GM19397 (cell line): ENCODE measurements around the gene ZBTB44.
"Not testable (repeated sequence)": the region's sequence is repeated elsewhere in the genome, so short reads cannot be mapped to it uniquely, and the experiment has no call there.

Source experiments
- ATAC-seq: cut with Tn5 transposase; IDR thresholded peaks from one replicate; pipeline ENCODE4 v1.9.1; 2021; ENCODE audit warnings: mild to moderate bottlenecking, moderate library complexity; ENCODE audit not compliant: unreplicated experiment

Gene ZBTB44

DNA sequence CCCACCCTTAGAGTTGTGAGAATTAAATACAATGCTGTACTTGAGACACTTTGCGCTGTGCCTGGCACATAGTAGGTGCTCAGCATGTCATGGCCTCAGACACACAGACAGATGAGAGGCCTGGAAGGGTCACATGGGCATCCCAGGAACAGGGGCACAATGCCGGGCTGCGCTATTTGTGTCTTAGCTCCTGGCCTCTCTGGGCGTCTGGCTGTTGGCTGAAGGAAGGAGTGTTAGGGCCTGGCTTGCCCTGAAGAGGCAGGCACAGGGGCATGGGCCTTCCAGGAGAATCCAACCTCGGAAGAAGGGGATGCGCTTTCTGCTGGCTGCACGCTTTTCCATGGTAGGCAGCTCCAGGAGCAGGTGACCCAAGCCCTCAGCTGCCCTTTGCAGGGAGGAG is 113.7 kb downstream of the ZBTB44 start:
- ATAC-seq, result no peak

GRCh38 chr11:130199792-130200191 is 114.9 kb downstream of the ZBTB44 start:
- ATAC-seq, result no peak

GRCh38 chr11:130198964-130199363 is 115.8 kb downstream of the ZBTB44 start:
- no peak for ATAC-seq

DNA sequence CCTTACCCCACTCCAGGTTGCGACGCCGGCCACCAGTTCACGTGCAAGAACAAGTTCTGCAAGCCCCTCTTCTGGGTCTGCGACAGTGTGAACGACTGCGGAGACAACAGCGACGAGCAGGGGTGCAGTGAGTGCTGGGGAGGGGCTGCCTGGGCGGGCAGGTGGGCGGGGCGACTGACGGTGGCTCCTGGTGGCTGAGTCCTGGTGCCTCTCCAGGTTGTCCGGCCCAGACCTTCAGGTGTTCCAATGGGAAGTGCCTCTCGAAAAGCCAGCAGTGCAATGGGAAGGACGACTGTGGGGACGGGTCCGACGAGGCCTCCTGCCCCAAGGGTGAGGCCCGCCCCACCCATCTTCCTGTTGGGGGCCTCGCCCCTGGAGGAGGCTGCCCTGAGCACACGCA is 116.4 kb downstream of the ZBTB44 start:
- ATAC-seq, result no peak

DNA sequence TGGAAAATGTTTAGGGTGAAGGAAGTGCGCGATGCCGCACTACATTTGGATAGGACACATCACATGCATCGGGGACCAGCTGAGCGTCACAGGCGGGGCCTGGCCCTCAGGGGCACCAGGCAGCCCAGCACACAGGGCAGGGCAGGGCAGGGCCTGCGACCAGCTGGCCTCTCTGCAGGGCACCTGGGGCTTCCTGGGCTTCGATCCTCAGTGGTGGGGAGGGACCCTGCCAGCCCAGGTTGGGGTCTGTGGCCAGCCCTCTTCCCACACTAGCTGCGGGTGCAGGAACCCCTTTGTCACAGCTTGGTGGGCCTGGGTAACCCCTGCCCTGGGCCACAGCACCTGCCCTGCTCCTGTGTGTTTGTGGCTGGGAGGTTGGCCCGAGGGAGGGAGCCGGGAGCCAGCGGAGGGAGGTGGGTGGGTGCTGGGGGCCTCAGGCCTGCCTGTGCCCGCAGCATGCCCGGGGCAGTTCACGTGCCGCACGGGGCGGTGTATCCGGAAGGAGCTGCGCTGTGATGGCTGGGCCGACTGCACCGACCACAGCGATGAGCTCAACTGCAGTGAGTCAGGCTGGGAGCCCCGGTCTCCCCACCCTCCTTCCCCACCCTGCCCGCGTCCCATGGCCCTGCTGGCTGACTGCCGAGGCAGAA is 117.2 kb downstream of the ZBTB44 start:
- ATAC-seq, result no peak

GRCh38 chr11:130194241-130195023 is 120.3 kb downstream of the ZBTB44 start:
- ATAC-seq, result no peak

DNA sequence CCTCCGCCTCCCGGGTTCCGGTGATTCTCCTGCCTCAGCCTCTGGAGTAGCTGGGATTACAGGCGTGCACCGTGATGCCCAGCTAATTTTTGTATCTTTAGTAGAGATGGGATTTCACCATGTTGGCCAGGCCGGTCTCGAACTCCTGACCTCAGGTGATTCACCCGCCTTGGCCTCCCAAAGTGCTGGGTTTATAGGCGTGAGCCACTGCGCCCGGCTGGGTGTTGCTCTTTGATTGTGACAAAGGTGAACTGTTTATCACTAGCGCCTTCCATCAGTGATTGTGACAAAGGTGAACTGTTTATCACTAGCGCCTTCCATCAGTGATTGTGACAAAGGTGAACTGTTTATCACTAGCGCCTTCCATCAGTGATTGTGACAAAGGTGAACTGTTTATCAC is 121.2 kb downstream of the ZBTB44 start:
- not testable (repeated sequence) for ATAC-seq

GRCh38 chr11:130192845-130193267 is 121.9 kb downstream of the ZBTB44 start:
- no peak for ATAC-seq

DNA sequence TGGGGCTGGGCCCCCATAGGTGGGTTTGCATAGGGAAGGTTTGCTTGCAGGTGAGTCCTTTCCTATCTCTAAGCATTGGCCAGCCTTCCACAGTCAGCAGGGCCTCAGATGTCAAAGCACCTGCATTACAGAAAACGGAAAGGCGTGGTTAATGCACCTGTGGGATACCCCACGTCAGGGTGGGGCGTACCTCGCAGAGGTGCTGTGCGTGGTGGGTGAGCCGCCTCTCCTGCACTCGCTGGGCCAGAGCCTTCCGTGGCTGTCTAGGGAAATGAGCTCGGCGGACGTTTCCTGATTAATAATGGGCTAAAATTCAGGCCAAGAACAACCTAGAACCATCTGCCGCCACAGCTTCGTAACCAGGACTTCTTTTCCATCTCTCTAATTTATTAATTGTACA is 122.8 kb downstream of the ZBTB44 start:
- ATAC-seq, result no peak

DNA sequence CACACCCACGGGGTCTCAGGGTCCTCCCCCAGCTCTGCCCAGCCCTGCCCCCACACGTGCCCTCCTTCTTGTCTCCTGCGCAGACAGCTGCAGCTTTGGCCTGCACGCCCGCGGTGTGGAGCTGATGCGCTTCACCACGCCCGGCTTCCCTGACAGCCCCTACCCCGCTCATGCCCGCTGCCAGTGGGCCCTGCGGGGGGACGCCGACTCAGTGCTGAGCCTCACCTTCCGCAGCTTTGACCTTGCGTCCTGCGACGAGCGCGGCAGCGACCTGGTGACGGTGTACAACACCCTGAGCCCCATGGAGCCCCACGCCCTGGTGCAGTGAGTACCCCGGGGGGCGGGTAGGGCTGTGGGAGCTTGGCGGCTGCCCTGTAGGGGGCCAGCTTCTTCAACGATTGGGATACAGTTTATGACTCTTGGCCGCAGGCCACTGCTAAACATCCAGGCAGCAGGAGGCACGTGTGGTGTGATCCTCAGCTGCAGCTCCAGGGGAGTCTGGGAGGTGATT is 124.3 kb downstream of the ZBTB44 start:
- ATAC-seq, result no peak

DNA sequence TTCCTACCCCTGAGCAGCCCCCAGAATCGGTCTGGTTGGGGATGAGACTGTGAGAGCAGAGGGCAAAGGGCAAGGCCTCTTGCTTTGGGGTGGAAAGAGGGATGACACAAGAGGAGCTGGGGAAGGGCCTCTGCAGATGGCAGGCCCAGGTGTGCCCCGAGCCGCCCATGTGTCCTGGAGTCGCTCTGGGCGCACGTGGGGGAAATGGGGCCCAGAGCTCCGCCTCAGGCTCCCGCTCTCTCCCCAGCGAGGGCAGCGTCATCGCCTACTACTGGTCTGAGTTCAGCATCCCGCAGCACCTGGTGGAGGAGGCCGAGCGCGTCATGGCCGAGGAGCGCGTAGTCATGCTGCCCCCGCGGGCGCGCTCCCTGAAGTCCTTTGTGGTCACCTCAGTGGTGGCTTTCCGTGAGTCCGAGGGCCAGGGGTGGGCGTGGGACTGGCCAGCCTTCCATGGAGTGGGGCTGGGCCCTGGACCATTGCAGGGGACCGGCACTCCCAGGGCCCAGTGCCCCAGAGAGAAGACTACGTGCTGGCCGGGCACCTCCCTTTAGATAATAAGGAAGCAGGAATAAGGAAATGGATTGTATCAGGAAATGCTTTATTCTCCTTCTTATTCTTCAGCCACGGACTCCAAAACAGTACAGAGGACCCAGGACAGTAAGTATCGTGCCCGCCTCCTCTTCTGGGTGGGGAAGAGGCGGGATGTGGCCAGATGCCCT is 125.1 kb downstream of the ZBTB44 start:
- ATAC-seq, result no peak

DNA sequence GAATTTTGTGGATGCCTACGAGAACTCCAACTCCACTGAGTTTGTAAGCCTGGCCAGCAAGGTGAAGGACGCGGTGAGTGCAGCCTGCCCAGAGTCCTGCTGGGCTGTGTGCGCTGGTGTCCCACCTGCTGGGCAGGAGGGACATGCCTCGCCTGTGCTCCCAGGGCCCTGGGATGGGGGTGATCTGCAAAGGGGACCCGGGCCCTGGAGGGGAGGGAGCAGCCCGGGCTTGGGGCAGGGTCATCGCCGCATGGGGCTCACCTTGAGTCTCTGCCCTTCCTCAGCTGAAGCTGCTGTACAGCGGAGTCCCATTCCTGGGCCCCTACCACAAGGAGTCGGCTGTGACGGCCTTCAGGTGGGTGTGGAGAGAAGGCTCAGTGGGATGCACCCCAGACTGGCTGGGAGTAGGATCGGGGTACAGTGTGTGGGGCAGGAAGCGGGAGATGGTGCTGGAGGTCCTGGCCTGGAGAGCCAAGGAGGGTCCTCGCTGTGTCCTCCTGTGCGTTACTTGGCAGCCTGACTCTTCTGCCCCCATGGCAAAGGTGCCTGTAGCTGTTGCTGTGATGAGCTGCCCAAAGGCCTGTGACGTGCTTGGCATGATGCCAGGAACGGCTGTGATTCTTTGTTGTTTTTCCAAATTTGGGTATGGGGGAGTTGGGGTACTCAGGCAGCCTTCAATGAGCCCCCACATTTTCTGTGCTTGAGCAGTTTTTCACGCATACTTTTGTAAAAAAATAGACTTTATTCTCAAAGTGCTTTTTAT is 126.0 kb downstream of the ZBTB44 start:
- ATAC-seq, result no peak

DNA sequence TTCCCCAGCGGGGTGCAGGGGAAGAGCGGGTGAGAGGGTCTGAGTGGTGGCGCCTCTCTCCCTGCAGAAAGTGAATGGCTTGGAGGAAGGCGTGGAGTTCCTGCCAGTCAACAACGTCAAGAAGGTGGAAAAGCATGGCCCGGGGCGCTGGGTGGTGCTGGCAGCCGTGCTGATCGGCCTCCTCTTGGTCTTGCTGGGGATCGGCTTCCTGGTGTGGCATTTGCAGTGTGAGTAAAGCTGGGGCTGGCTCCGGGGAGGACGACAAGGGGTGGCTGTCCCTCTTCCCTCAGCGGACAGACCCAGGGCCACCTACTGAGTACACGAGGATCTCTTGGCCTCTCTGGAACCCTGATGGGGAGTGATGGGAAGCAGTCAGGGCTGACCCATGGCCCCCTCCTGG is 126.7 kb downstream of the ZBTB44 start:
- ATAC-seq, result no peak

DNA sequence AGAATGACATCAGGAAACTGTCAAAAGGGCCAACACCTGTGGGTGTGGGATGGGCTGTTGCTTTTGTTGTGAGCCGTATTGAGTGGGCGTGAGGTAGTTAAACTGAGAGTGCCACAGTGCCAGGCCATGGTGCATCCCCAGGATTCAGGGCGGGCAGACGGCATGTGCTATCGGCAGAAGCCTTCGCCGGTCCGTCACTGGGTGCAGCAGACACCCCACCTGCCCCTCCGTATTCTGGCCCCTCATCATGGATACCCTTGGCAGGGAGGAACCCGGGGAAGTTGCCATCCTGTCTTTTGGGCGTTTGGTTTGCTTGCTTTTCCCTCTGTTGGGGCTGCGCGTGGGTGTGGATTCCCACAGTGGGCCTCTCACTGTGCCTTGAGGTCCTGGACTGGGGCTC is 127.6 kb downstream of the ZBTB44 start:
- ATAC-seq, result no peak

GRCh38 chr11:130183878-130184610 is 130.7 kb downstream of the ZBTB44 start:
- no peak for ATAC-seq

DNA sequence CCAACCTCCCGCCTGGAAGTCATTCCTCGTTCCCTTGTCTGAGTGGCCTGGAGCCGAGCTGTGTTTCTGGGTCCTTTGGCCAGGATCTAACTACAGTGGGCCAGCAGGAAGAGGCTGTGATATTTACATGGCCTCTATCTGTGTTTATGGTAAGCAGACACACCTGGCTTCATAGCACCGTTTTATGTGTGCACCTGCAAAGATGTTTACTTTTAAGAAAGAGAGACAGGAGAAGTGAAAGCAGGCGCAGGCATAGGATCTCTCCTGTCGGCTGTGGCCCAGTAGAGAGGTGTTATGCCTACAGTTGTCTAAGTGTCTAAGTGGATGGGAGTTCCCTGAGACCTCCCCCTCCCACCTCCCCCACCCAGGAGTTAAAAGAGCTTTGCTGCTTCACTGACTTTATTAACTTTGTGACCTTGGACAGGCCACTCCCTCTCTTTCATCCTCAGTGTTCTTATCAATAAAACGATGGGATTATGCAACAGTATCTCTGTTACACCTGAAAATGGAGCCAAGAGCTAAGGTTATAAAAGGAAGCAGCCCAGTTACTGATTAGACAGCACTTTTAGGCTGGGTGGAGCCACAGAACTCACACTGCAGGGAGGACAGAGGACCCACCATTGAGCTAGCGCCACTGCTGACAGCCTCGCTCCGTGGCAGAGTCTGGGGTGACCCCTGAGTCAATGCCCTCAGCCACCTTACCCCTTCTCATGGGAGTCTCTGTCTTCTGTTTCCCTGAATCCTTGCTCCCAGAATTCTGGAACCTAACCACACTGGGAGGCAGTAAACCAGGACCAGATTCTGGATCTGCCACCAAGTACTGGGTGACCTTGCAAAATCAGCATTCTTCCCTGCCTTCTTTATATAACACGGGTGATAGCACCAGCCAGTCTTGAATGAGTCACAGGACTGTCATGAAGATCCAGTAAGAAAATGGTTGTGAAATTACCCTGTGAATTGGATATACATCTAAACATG is 133.1 kb downstream of the ZBTB44 start:
- no peak for ATAC-seq

- ATAC-seq, result no peak
These were observed 133.8 kb downstream of the ZBTB44 start for GRCh38 chr11:130180896-130181294.

- ATAC-seq, result no peak
These were observed 134.2 kb downstream of the ZBTB44 start for GRCh38 chr11:130180491-130180890.
